ENCODE measurements around the gene CCDC61. TPM values are rescaled to one million over a fixed set of nuclear protein-coding genes. Genes with fewer than 3 reads are reported as not detected.

CCDC61 gene
- polyA plus RNA-seq, 3 donors from 2014 or later: 5.7 to 9.8 (median 6.1) TPM

- peaks cover 12 to 29% (median 18%) of the 10 kb centered on the region in 3 donors for H3K27me3 Mint-ChIP-seq (ENCODE audit: low read depth in 3 of 3)
- peaks cover 0 to 3% (median 0%) of the 10 kb centered on the region in 6 donors for H3K9me3 Mint-ChIP-seq
- no peaks in the 10 kb centered on the region for H3K4me1 Mint-ChIP-seq
- H3K27ac Mint-ChIP-seq: no peak overlapping the region
- H3K4me3 Mint-ChIP-seq: no peak overlapping the region
- H3K36me3 Mint-ChIP-seq: no peaks in the 10 kb centered on the region
- DNase-seq: no peak
Measured at GRCh38 chr19:45962021-45962420, 33.2 kb upstream of the CCDC61 start.

DNA sequence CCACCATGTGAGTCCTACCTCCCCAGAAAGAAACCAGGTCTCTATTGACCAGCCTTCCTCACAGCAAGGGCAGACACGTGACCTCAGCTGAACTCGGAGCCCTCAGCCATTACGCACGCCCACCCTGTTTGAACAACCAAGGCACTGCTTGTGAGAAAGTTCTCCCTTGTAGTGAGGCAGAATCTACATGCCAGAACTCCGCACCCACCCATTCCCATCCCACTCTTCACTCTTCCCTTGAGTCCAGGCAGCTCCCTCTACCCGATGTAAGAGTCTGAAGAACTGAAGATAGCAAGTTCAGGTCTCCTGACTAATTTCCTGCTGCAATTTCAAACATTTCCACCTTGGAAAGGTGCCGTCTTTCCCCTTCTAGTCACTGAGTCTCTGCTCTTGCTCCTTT is 28.0 kb upstream of the CCDC61 start:
- no peak for DNase-seq
- Mint-ChIP-seq H3K36me3 (no peaks in the 10 kb centered on the region), H3K9me3 (no peaks in the 10 kb centered on the region), H3K4me1 (peaks cover 7 to 9% of the 10 kb centered on the region in 2 donors), H3K4me3 (no peak overlapping the region), H3K27ac (no peak overlapping the region), H3K27me3 (ENCODE audit: low read depth in 3 of 3) (peaks cover 11 to 29% (median 17%) of the 10 kb centered on the region in 3 donors)

DNA sequence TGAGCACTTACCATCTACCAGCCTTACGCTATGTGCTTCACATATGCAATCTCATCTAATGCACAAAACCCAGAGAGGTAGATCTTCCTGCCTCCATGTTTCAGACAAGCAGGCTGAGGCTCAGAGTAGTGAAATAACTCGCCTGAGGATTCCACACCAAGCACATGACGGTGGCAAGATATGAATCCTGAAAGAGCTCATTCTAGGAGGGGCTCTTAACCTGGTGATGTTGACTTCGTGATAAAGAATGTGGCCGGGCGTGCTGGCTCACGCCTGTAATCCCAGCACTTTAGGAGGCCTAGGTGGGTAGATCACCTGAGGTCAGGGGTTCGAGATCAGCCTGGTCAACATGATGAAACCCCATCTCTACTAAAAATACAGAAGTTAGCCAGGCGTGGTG is 26.6 kb upstream of the CCDC61 start:
- Mint-ChIP-seq H3K36me3 (no peaks in the 10 kb centered on the region), H3K4me3 (no peak overlapping the region), H3K27ac (no peak overlapping the region), H3K27me3 (ENCODE audit: low read depth in 3 of 3) (peaks cover 14 to 31% (median 19%) of the 10 kb centered on the region in 3 donors), H3K4me1 (peaks cover 13 to 15% of the 10 kb centered on the region in 2 donors), H3K9me3 (no peaks in the 10 kb centered on the region)
- no peak for DNase-seq

GRCh38 chr19:45969676-45970075 is 25.6 kb upstream of the CCDC61 start:
- Mint-ChIP-seq H3K36me3 (no peaks in the 10 kb centered on the region), H3K9me3 (no peaks in the 10 kb centered on the region), H3K27ac (no peak overlapping the region), H3K4me3 (no peak overlapping the region), H3K27me3 (ENCODE audit: low read depth in 3 of 3) (peaks cover 16 to 33% (median 16%) of the 10 kb centered on the region in 3 donors), H3K4me1 (peaks cover 13 to 17% of the 10 kb centered on the region in 2 donors)
- DNase-seq: no peak

- H3K27ac Mint-ChIP-seq: no peak overlapping the region
- peak overlapping the region in 1 of 5 donors; percentile 25 for H3K4me3 Mint-ChIP-seq
- DNase-seq: no peak
- peaks cover 13 to 17% of the 10 kb centered on the region in 2 donors for H3K4me1 Mint-ChIP-seq
- no peaks in the 10 kb centered on the region for H3K36me3 Mint-ChIP-seq
- H3K27me3 Mint-ChIP-seq (ENCODE audit: low read depth in 3 of 3): peaks cover 18 to 43% (median 20%) of the 10 kb centered on the region in 3 donors
- no peaks in the 10 kb centered on the region for H3K9me3 Mint-ChIP-seq
Measured at GRCh38 chr19:45971260-45971902, 23.9 kb upstream of the CCDC61 start.

- peak; percentile 15 to 23 (median 19) for DNase-seq
- Mint-ChIP-seq H3K4me3 (peak overlapping the region; percentile 4 to 47 (median 25)), H3K9me3 (no peaks in the 10 kb centered on the region)
Measured at GRCh38 chr19:45972081-45972946, 23.0 kb upstream of the CCDC61 start.

DNA sequence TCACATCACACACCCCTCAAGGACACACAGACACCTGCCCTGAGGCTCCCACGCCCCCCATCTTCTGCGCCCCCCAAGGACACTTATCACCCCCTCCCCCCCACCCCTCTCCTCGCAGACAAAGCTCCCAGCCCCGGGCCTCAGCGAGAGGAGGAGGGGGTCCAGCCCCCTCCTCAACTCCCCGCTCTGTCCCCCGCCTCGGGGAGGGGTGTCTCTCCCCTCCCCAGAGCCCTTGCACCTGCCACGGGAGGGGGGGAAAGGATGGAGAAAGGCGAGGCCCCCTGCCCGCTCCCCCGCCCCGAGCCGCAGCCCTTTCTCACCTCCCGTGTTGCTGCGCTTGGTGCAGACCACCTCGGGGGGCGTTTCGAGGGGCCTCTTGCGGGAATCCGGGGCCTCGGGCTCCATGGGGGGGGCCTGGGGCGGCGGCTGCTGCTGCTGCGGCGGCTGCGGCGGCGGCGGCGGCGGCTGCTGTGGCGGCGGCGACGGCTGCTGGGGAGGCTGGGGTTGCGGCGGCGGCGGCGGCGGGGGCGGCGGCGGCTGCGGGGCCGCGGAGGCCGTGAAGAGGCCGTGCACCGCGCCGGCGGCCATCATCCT is 22.2 kb upstream of the CCDC61 start:
- Mint-ChIP-seq H3K4me1 (peaks cover 13 to 17% of the 10 kb centered on the region in 2 donors), H3K27ac (no peak overlapping the region), H3K36me3 (no peaks in the 10 kb centered on the region), H3K27me3 (ENCODE audit: low read depth in 3 of 3) (peaks cover 18 to 46% (median 22%) of the 10 kb centered on the region in 3 donors), H3K4me3 (peak overlapping the region in 1 of 5 donors; percentile 25), H3K9me3 (no peaks in the 10 kb centered on the region)
- no peak for DNase-seq

More at GRCh38 chr19:45972081-45972946, 23.0 kb upstream of the CCDC61 start:
- Mint-ChIP-seq H3K36me3 (no peaks in the 10 kb centered on the region), H3K27ac (peak overlapping the region in 2 of 6 donors; percentile 14 to 25), H3K4me1 (peaks cover 13 to 17% of the 10 kb centered on the region in 2 donors), H3K27me3 (ENCODE audit: low read depth in 3 of 3) (peaks cover 18 to 46% (median 21%) of the 10 kb centered on the region in 3 donors)

GRCh38 chr19:45973553-45974338 is 21.5 kb upstream of the CCDC61 start, which contains the start of gene NOVA2:
Gene NOVA2, minus strand, starts transcription at chr19:45973865. Its CDS starts 514 bp downstream, at chr19:45973351.
- peak within 1 kb of the TSS in 3 of 5 donors; percentile 21 to 33 (median 25) for H3K4me3 Mint-ChIP-seq
- peaks cover 18 to 45% (median 23%) of the 10 kb centered on the region in 3 donors for H3K27me3 Mint-ChIP-seq (ENCODE audit: low read depth in 3 of 3)
- peak; percentile 15 to 20 (median 19) for DNase-seq
- peaks cover 13 to 17% of the 10 kb centered on the region in 2 donors for H3K4me1 Mint-ChIP-seq
- no peaks in the 10 kb centered on the region for H3K9me3 Mint-ChIP-seq
- no peak within 1 kb of the TSS for H3K27ac Mint-ChIP-seq
- H3K36me3 Mint-ChIP-seq: no peaks in the 10 kb centered on the region

DNA sequence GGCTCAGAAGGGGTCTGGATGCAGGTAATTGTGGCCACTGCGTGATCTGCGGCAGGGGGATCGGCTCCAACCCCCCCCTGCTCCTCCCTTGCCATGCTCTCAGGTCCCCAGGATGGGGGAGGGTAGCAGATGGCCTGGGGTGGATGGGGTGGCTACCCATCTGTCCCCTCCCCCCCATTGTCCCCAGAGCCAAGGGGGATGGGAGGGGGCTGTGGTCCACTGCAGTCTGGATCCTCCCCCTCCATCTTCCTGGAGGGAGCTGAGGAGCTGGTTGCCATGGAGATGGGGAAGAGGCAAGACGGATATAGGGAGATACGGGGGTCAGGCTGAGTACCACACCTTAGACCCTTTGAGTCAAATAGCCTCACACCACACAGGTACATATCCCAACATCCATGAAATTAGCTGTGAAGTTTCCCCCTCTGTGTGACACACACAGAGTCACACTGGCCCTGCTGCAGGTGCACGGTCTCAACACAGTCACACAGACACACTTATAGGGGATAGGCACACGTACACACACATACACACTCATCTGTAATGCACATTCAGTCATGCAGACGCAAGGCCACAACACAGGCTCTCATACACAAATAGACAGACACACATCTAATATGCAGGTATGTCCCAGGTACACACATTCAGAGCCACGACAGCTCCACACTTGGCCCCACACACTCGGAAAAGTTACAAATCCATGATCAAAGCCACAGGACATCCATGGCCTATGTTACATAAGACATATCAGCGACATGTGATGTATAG is 19.8 kb upstream of the CCDC61 start:
- no peak for DNase-seq
- no peaks in the 10 kb centered on the region for H3K36me3 Mint-ChIP-seq
- no peak overlapping the region for H3K27ac Mint-ChIP-seq
- peak overlapping the region in 1 of 5 donors; percentile 30 for H3K4me3 Mint-ChIP-seq
- peaks cover 13 to 17% of the 10 kb centered on the region in 2 donors for H3K4me1 Mint-ChIP-seq
- no peaks in the 10 kb centered on the region for H3K9me3 Mint-ChIP-seq
- H3K27me3 Mint-ChIP-seq (ENCODE audit: low read depth in 3 of 3): peaks cover 19 to 33% (median 20%) of the 10 kb centered on the region in 3 donors

- H3K27me3 Mint-ChIP-seq (ENCODE audit: low read depth in 3 of 3): peaks cover 17 to 33% (median 20%) of the 10 kb centered on the region in 3 donors
Measured at GRCh38 chr19:45976178-45976577, 19.1 kb upstream of the CCDC61 start.

GRCh38 chr19:45978156-45978555 is 17.1 kb upstream of the CCDC61 start:
- peaks cover 0 to 3% of the 10 kb centered on the region in 2 donors for H3K4me1 Mint-ChIP-seq
- no peak overlapping the region for H3K27ac Mint-ChIP-seq
- DNase-seq: no peak
- no peaks in the 10 kb centered on the region for H3K9me3 Mint-ChIP-seq
- H3K27me3 Mint-ChIP-seq (ENCODE audit: low read depth in 3 of 3): peaks cover 9 to 23% (median 12%) of the 10 kb centered on the region in 3 donors
- no peak overlapping the region for H3K4me3 Mint-ChIP-seq
- H3K36me3 Mint-ChIP-seq: no peaks in the 10 kb centered on the region

More at GRCh38 chr19:45976178-45976577, 19.1 kb upstream of the CCDC61 start:
- Mint-ChIP-seq H3K27ac (no peak overlapping the region), H3K4me3 (no peak overlapping the region), H3K9me3 (no peaks in the 10 kb centered on the region), H3K36me3 (no peaks in the 10 kb centered on the region), H3K4me1 (peaks cover 13 to 15% of the 10 kb centered on the region in 2 donors)
- no peak for DNase-seq

- H3K27me3 Mint-ChIP-seq (ENCODE audit: low read depth in 3 of 3): peaks cover 4 to 13% (median 5%) of the 10 kb centered on the region in 3 donors
- no peak overlapping the region for H3K27ac Mint-ChIP-seq
- no peaks in the 10 kb centered on the region for H3K36me3 Mint-ChIP-seq
- H3K4me1 Mint-ChIP-seq: no peaks in the 10 kb centered on the region
- no peaks in the 10 kb centered on the region for H3K9me3 Mint-ChIP-seq
- no peak overlapping the region for H3K4me3 Mint-ChIP-seq
- no peak for DNase-seq
Measured at GRCh38 chr19:45981350-45981749, 13.9 kb upstream of the CCDC61 start.

Data from immature natural killer cell (primary cell).